B cell (primary cell): ENCODE results near the gene DHRS7B. TPM values are rescaled to one million over a fixed set of nuclear protein-coding genes. Genes with fewer than 3 reads are reported as not detected.
A peak's percentile ranks its signal among the peaks of the same experiment; 100 is the strongest.

Experiments
- ATAC-seq: fragments of 200-7000 bp; cut with Tn5 transposase; one replicate; pipeline ENCODE4 v1.10.0; 2021; ENCODE audit warnings: low read depth, mild to moderate bottlenecking, moderate number of reproducible peaks, moderate library complexity
- CTCF ChIA-PET: fragments of 350-600 bp; sonication (Branson Sonifier 250); formaldehyde crosslinking; loops from one replicate; lab custom pipeline; 2021; ENCODE audit warnings: antibody characterized with exemption, inconsistent platforms; lab: Charles Lee
- POLR2A ChIA-PET: fragments of 350-600 bp; sonication (Branson Sonifier 250); formaldehyde crosslinking; loops from one replicate; lab custom pipeline; 2021; ENCODE audit warnings: antibody characterized with exemption; lab: Charles Lee
- DNase-seq: peaks from one replicate; pipeline ENCODE4 v3.0.0; 2013
- H2AFZ ChIP-seq: 2 replicates; pipeline ENCODE4 v1.6.1; 2012; ENCODE audit warnings: mild to moderate bottlenecking, low read depth, low read length; ENCODE audit not compliant: insufficient read depth, poor library complexity, severe bottlenecking
- H3K27ac ChIP-seq, 2 donors: 1 replicate in 1 of 2; 2 replicates in 1 of 2; pipeline ENCODE4 v1.5.1; 2012 to 2013; ENCODE audit warnings: low read length in 2 of 2, mild to moderate bottlenecking in 2 of 2, moderate library complexity in 1 of 2
- H3K27me3 ChIP-seq, 4 experiments: fragments of 200-600 bp in 1 of 4; sonication (generic) in 1 of 4; replicated peaks in 1 of 4; 1 replicate in 2 of 4; 2 replicates in 2 of 4; pipeline versions ENCODE4 v1.6.1 to v1.7.0; 2013 to 2016; ENCODE audit warnings: low read length in 3 of 4, mild to moderate bottlenecking in 2 of 4, mixed read lengths in 1 of 4, moderate library complexity in 1 of 4; ENCODE audit not compliant: insufficient read depth in 4 of 4, control insufficient read depth in 3 of 4; ENCODE audit errors: control extremely low read depth in 1 of 4
- H3K36me3 ChIP-seq, 2 experiments: replicated peaks in 1 of 2; 1 replicate in 1 of 2; 2 replicates in 1 of 2; pipeline versions ENCODE4 v1.6.1 to v1.7.1; 2013; ENCODE audit warnings: low read length in 1 of 2; ENCODE audit not compliant: insufficient read depth in 2 of 2, control insufficient read depth in 1 of 2; ENCODE audit errors: control extremely low read depth in 1 of 2, extremely low read depth in 1 of 2
- H3K4me1 ChIP-seq, 2 donors: fragments of 200-600 bp in 1 of 2; sonication (generic) in 1 of 2; 1 replicate in 1 of 2; 2 replicates in 1 of 2; pipeline versions ENCODE4 v1.5.1 to v1.6.1; 2013 to 2017; ENCODE audit warnings: low read length in 2 of 2; ENCODE audit not compliant: control insufficient read depth in 2 of 2, insufficient read depth in 2 of 2
- H3K4me2 ChIP-seq: replicated peaks from 2 replicates; pipeline ENCODE3; 2012; ENCODE audit warnings: mild to moderate bottlenecking, low read depth, low read length; ENCODE audit not compliant: poor library complexity, severe bottlenecking
- H3K4me3 ChIP-seq, 5 experiments: fragments of 200-600 bp in 1 of 5; sonication (generic) in 1 of 5; 1 replicate in 3 of 5; 2 replicates in 2 of 5; pipeline versions ENCODE4 v1.5.1 to v1.7.0; 2011 to 2016; ENCODE audit warnings: low read length in 4 of 5, mild to moderate bottlenecking in 4 of 5, low read depth in 2 of 5, control low read depth in 1 of 5, moderate library complexity in 1 of 5; ENCODE audit not compliant: insufficient read depth in 1 of 5; ENCODE audit errors: control extremely low read depth in 1 of 5, extremely low read depth in 1 of 5
- H3K79me2 ChIP-seq: fragments of 200-600 bp; sonication (generic); one replicate; pipeline ENCODE4 v1.6.0; 2016; ENCODE audit warnings: low read length; ENCODE audit not compliant: control insufficient read depth, insufficient read depth
- H3K9ac ChIP-seq: fragments of 200-600 bp; sonication (generic); 2 replicates; pipeline ENCODE4 v1.6.1; 2017; ENCODE audit warnings: mild to moderate bottlenecking, low read length, moderate library complexity
- H3K9me3 ChIP-seq, 3 donors: one replicate each; pipeline versions ENCODE4 v1.6.1 to v1.7.1; 2013; ENCODE audit warnings: low read length in 2 of 3; ENCODE audit not compliant: control insufficient read depth in 2 of 3, insufficient read depth in 1 of 3; ENCODE audit errors: control extremely low read depth in 1 of 3
- H4K20me1 ChIP-seq: 2 replicates; pipeline ENCODE4 v1.6.0; 2012; ENCODE audit warnings: mild to moderate bottlenecking, low read length; ENCODE audit not compliant: insufficient read depth, control insufficient read depth, poor library complexity, severe bottlenecking
- H3K27ac Mint-ChIP-seq: one replicate; pipeline ENCODE4 v1.8.0; 2021; ENCODE audit warnings: mixed read lengths
- H3K27me3 Mint-ChIP-seq: one replicate; pipeline ENCODE4 v1.8.0; 2021; ENCODE audit warnings: mixed read lengths
- H3K4me1 Mint-ChIP-seq: one replicate; pipeline ENCODE4 v1.8.0; 2021; ENCODE audit warnings: mixed read lengths
- H3K4me3 Mint-ChIP-seq: one replicate; pipeline ENCODE4 v1.8.0; 2021; ENCODE audit warnings: mixed read lengths
- H3K9me3 Mint-ChIP-seq: one replicate; pipeline ENCODE4 v1.8.0; 2022; ENCODE audit warnings: mixed read lengths; ENCODE audit not compliant: insufficient read depth
- EZH2 ChIP-seq: IDR thresholded peaks from 2 replicates; pipeline ENCODE4 v1.6.1; 2012; ENCODE audit warnings: borderline replicate concordance, low read depth, mild to moderate bottlenecking, moderate library complexity, low read length; ENCODE audit not compliant: insufficient read depth, poor library complexity, severe bottlenecking
- WGBS: methylation state at CpG from one replicate; pipeline ENCODE4 v1.1.5; 2013; ENCODE audit warnings: missing lambda C conversion rate; ENCODE audit not compliant: insufficient coverage; 5-methylcytosine and 5-hydroxymethylcytosine counted together
- intact Hi-C: fragments of 100-400 bp; cut with micrococcal nuclease; formaldehyde crosslinking; loops from one replicate; pipeline ENCODE4 v1.10.0; 2022
- polyA plus RNA-seq: library from polyadenylated mRNA; depleted of rRNA; stranded (reverse); fragments of >200 nt; gene quantifications from 2 replicates; pipeline ENCODE4 v1.2.3, GENCODE V29; 2012
- total RNA-seq, 2 donors: library from RNA; stranded (reverse); fragments of 120-200 nt in 1 of 2; gene quantifications; 1 replicate in 1 of 2; 2 replicates in 1 of 2; pipeline versions ENCODE4 v1.2.3 to v1.2.4, GENCODE V29; 2013 to 2022
- TF ChIP-seq, protein P1 (sequence below): fragments of 200-600 bp; IDR thresholded peaks from one replicate; pipeline ENCODE4 v1.8.0; 2022; ENCODE audit warnings: antibody characterized with exemption, mild to moderate bottlenecking

DHRS7B gene
- total and polyA plus RNA-seq, 2 donors (not counting 1 experiment from before 2014, with no cell fraction given) = 8.2 to 13.4 TPM

- Histone ChIP-seq H3K9ac (peak overlapping the region; percentile 94), H3K27me3 (peaks cover 0 to 3% (median 0%) of the 10 kb centered on the region in 4 experiments), H3K27ac (peak overlapping the region; percentile 82 to 95), H3K9me3 (no peaks in the 10 kb centered on the region), H3K79me2 (peaks cover 34% of the 10 kb centered on the region), H3K4me1 (peaks cover 19 to 22% of the 10 kb centered on the region in 2 donors), H4K20me1 (peaks cover 6% of the 10 kb centered on the region), H2AFZ (no peak overlapping the region), H3K4me3 (peak overlapping the region; percentile 64 to 92 (median 85)), H3K4me2 (peak overlapping the region; percentile 89), H3K36me3 (no peaks in the 10 kb centered on the region)
- ATAC-seq (peak; percentile 23), DNase-seq (peak; percentile 79)
- intact Hi-C loops = loop anchor here (1.0 to 2.0 kb wide), 9 partner anchors 27 to 1147 kb away; partner anchors contain the start of genes NATD1, TMEM11 and USP22
- TF ChIP-seq, protein P1, sequence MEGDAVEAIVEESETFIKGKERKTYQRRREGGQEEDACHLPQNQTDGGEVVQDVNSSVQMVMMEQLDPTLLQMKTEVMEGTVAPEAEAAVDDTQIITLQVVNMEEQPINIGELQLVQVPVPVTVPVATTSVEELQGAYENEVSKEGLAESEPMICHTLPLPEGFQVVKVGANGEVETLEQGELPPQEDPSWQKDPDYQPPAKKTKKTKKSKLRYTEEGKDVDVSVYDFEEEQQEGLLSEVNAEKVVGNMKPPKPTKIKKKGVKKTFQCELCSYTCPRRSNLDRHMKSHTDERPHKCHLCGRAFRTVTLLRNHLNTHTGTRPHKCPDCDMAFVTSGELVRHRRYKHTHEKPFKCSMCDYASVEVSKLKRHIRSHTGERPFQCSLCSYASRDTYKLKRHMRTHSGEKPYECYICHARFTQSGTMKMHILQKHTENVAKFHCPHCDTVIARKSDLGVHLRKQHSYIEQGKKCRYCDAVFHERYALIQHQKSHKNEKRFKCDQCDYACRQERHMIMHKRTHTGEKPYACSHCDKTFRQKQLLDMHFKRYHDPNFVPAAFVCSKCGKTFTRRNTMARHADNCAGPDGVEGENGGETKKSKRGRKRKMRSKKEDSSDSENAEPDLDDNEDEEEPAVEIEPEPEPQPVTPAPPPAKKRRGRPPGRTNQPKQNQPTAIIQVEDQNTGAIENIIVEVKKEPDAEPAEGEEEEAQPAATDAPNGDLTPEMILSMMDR = no peak
- TF ChIP-seq EZH2 = no peak
- ChIA-PET POLR2A (interaction anchor here (0.6 to 1.0 kb wide), 2 partner anchors 82 to 199 kb away, joined by 4 to 7 read pairs; no protein-coding TSS in a partner anchor), CTCF (interaction anchor here (0.9 to 1.4 kb wide), 3 partner anchors 9 to 163 kb away, joined by 3 to 4 read pairs (median 4); partner anchors contain the start of gene USP22)
- H3K9me3 Mint-ChIP-seq = no peaks in the 10 kb centered on the region
- H3K27ac Mint-ChIP-seq = peak overlapping the region; percentile 91
- peak overlapping the region; percentile 95 for H3K4me3 Mint-ChIP-seq
- 0% methylated on average over 2 of the region's 6 CpGs for WGBS
- no peaks in the 10 kb centered on the region for H3K27me3 Mint-ChIP-seq
- peaks cover 27% of the 10 kb centered on the region for H3K4me1 Mint-ChIP-seq
Observed at GRCh38 chr17:21125862-21126261, 902 bp upstream of the DHRS7B start.

DNA sequence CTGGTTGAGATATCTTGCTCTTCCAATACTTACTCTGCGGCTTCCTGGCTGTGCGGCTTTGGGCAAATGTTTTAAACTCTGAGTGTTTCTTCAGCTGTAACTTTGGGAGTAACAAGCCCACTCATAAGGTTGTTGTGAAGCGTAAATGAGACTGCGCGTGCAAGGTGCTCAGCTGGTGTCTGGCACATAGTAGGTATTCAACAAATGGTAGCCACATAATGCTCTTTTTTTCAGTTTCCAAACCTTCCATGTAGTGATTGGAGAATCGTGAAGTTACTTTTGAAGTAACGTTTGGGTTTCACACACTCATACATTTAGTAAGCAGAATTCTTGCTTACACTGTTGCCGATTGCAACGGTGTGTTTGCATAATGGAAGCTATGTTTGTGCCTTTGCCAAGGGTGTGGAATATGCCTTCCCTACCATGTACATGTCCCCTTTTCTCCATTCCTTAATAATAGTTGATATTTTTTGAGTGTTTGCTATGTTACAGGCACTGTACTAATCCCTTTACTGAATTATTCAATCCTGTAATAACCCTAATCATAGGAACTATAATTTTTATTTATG is 829 bp downstream of the DHRS7B start:
- peaks cover 6% of the 10 kb centered on the region for H4K20me1 ChIP-seq
- H3K9ac ChIP-seq = peak overlapping the region; percentile 94
- H3K4me2 ChIP-seq = peak overlapping the region; percentile 89
- peaks cover 19 to 22% of the 10 kb centered on the region in 2 donors for H3K4me1 ChIP-seq
- peaks cover 45% of the 10 kb centered on the region for H3K79me2 ChIP-seq
- H3K27ac ChIP-seq = peak overlapping the region; percentile 82 to 95
- H3K27me3 Mint-ChIP-seq = no peaks in the 10 kb centered on the region
- TF ChIP-seq, protein P1 = no peak
- TF ChIP-seq EZH2 = no peak
- H3K36me3 ChIP-seq = no peaks in the 10 kb centered on the region
- no peak for ATAC-seq
- H3K27ac Mint-ChIP-seq = peak overlapping the region; percentile 91
- CTCF ChIA-PET = interaction anchor here (0.9 to 5.9 kb wide), 8 partner anchors 8 to 386 kb away, joined by 3 to 47 read pairs (median 4); no protein-coding TSS in a partner anchor
- H3K9me3 ChIP-seq = no peaks in the 10 kb centered on the region
- intact Hi-C loops = loop anchor here (1.0 to 2.0 kb wide), 4 partner anchors 8 to 1149 kb away; no protein-coding TSS in a partner anchor
- H3K4me1 Mint-ChIP-seq = peaks cover 31% of the 10 kb centered on the region
- H3K4me3 ChIP-seq = peak overlapping the region; percentile 64 to 92 (median 85)
- WGBS = 5% methylated on average over 4 of the region's 9 CpGs
- H3K4me3 Mint-ChIP-seq = peak overlapping the region; percentile 95
- peak overlapping the region; percentile 91 for H2AFZ ChIP-seq
- H3K9me3 Mint-ChIP-seq = no peaks in the 10 kb centered on the region
- peaks cover 0 to 3% (median 0%) of the 10 kb centered on the region in 4 experiments for H3K27me3 ChIP-seq
- POLR2A ChIA-PET = no interaction called here
- no peak for DNase-seq
